Endothelial cell of umbilical vein (primary cell): ENCODE results near the gene DAZAP1. TPM values are rescaled to one million over a fixed set of nuclear protein-coding genes. Genes with fewer than 3 reads are reported as not detected.

Source experiments
- BruUV-seq: library from RNA; stranded (reverse); fragments of 400-500 nt; replicated peaks from 2 replicates; lab custom pipeline; 2021; lab: Mats Ljungman, UMichigan
- CTCF ChIA-PET: fragments of 300-600, 350-600 bp; sonication (Branson Sonifier 250); formaldehyde crosslinking; loops from one replicate; lab custom pipeline; 2021; ENCODE audit warnings: antibody characterized with exemption, inconsistent platforms; lab: Charles Lee
- POLR2A ChIA-PET: fragments of 300-600, 350-600 bp; sonication (Branson Sonifier 250); formaldehyde crosslinking; loops from one replicate; lab custom pipeline; 2021; ENCODE audit warnings: antibody characterized with exemption, inconsistent platforms; lab: Charles Lee
- DNase-seq: peaks from one replicate; pipeline ENCODE4 v3.0.0-alpha.2; 2011; ENCODE audit warnings: low read depth, low spot score
- FAIRE-seq: peaks from 2 replicates; lab custom pipeline; 2011; peaks lifted over from hg19 to GRCh38; lab: Jason Lieb, UNC
- H2AFZ ChIP-seq: 2 replicates; pipeline ENCODE4 v1.6.0; 2012; ENCODE audit warnings: low read depth, low read length, control low read depth, inconsistent platforms
- H3K27ac ChIP-seq: 2 replicates; pipeline ENCODE4 v1.5.1; 2011; ENCODE audit warnings: low read depth, mild to moderate bottlenecking, control low read depth, low read length, moderate library complexity; ENCODE audit not compliant: insufficient read depth
- H3K27me3 ChIP-seq, 2 experiments: 2 replicates each; pipeline versions ENCODE4 v1.6.0 to v1.6.1; 2011; ENCODE audit warnings: low read length in 2 of 2, mixed read lengths in 1 of 2; ENCODE audit not compliant: control insufficient read depth in 2 of 2, insufficient read depth in 2 of 2
- H3K36me3 ChIP-seq, 2 experiments: 2 replicates in 1 of 2; 3 replicates in 1 of 2; pipeline ENCODE4 v1.5.1; 2011; ENCODE audit warnings: low read length in 2 of 2, mild to moderate bottlenecking in 1 of 2, moderate library complexity in 1 of 2; ENCODE audit not compliant: control insufficient read depth in 2 of 2, insufficient read depth in 2 of 2; ENCODE audit errors: extremely low read depth in 1 of 2
- H3K4me1 ChIP-seq: 3 replicates; pipeline ENCODE4 v1.5.1; 2011; ENCODE audit warnings: mild to moderate bottlenecking, low read length; ENCODE audit not compliant: control insufficient read depth, insufficient read depth; ENCODE audit errors: extremely low read depth
- H3K4me2 ChIP-seq: 2 replicates; pipeline ENCODE4 v1.6.1; 2011; ENCODE audit warnings: low read length, control low read depth, mixed read lengths; ENCODE audit not compliant: insufficient read depth
- H3K4me3 ChIP-seq, 3 experiments: fragments of 200-600 bp in 1 of 3; sonication (generic), shearing (Covaris generic) in 1 of 3; replicated peaks in 1 of 3; 2 replicates each; pipeline ENCODE4 v1.5.1; 2011 to 2016; ENCODE audit warnings: control low read depth in 3 of 3, low read length in 3 of 3, mild to moderate bottlenecking in 2 of 3, inconsistent platforms in 1 of 3, low read depth in 1 of 3, moderate library complexity in 1 of 3; ENCODE audit not compliant: insufficient read depth in 1 of 3
- H3K79me2 ChIP-seq: 2 replicates; pipeline ENCODE4 v1.6.0; 2012; ENCODE audit warnings: low read length, inconsistent platforms; ENCODE audit not compliant: control insufficient read depth, insufficient read depth
- H3K9ac ChIP-seq: replicated peaks from 2 replicates; pipeline ENCODE3; 2011; ENCODE audit warnings: low read length, control low read depth; ENCODE audit not compliant: insufficient read depth; ENCODE audit errors: extremely low read depth
- H3K9me1 ChIP-seq: replicated peaks from 3 replicates; pipeline ENCODE4 v1.6.0; 2011; ENCODE audit warnings: mild to moderate bottlenecking, low read length; ENCODE audit not compliant: control insufficient read depth, insufficient read depth; ENCODE audit errors: extremely low read depth
- H3K9me3 ChIP-seq: replicated peaks from 2 replicates; pipeline ENCODE4 v1.5.1; 2012; ENCODE audit warnings: low read length, inconsistent platforms; ENCODE audit not compliant: control insufficient read depth, insufficient read depth
- H4K20me1 ChIP-seq: replicated peaks from 2 replicates; pipeline ENCODE3; 2011; ENCODE audit warnings: mild to moderate bottlenecking, low read length; ENCODE audit not compliant: control insufficient read depth, insufficient read depth; ENCODE audit errors: extremely low read depth
- CTCF ChIP-seq, 2 donors: IDR thresholded peaks; 1 replicate in 1 of 2; 2 replicates in 1 of 2; pipeline ENCODE4 v1.5.1; 2011; ENCODE audit warnings: low read length in 2 of 2, mild to moderate bottlenecking in 2 of 2, moderate library complexity in 2 of 2, control low read depth in 1 of 2, inconsistent platforms in 1 of 2, low read depth in 1 of 2; ENCODE audit not compliant: insufficient read depth in 1 of 2; ENCODE audit errors: extremely low read depth in 1 of 2
- EZH2 ChIP-seq: IDR thresholded peaks from 2 replicates; pipeline ENCODE4 v1.6.1; 2012; ENCODE audit warnings: borderline replicate concordance, low read depth, mild to moderate bottlenecking, moderate library complexity, low read length, inconsistent platforms; ENCODE audit not compliant: severe bottlenecking
- FOS ChIP-seq: IDR thresholded peaks from 2 replicates; pipeline ENCODE4 v1.6.1; 2011; ENCODE audit warnings: mild to moderate bottlenecking, low read length, moderate library complexity, borderline replicate concordance; ENCODE audit not compliant: insufficient read depth
- GATA2 ChIP-seq: IDR thresholded peaks from 2 replicates; pipeline ENCODE4 v1.7.0; 2011; ENCODE audit warnings: low read depth, mild to moderate bottlenecking, moderate library complexity, mixed read lengths, low read length; ENCODE audit not compliant: insufficient read length, insufficient read depth
- JUN ChIP-seq: IDR thresholded peaks from 2 replicates; pipeline ENCODE4 v1.6.1; 2011; ENCODE audit warnings: borderline replicate concordance, low read depth; ENCODE audit not compliant: insufficient read length, insufficient read depth
- MAX ChIP-seq: IDR thresholded peaks from 2 replicates; pipeline ENCODE4 v1.6.1; 2011; ENCODE audit not compliant: insufficient read depth, insufficient read length
- MYC ChIP-seq: IDR thresholded peaks from one replicate; pipeline ENCODE4 v1.6.1; 2011; ENCODE audit warnings: mild to moderate bottlenecking, low read depth, low read length
- POLR2A ChIP-seq: IDR thresholded peaks from 2 replicates; pipeline ENCODE4 v1.6.1; 2012; ENCODE audit warnings: low read depth, mild to moderate bottlenecking, control low read depth, low read length
- POLR2AphosphoS5 ChIP-seq: IDR thresholded peaks from 2 replicates; pipeline ENCODE4 v1.6.1; 2012; ENCODE audit warnings: low read depth, mild to moderate bottlenecking, control low read depth, low read length, moderate library complexity; ENCODE audit not compliant: insufficient read depth
- dilution Hi-C: fragments of 300-500 bp; cut with MboI; formaldehyde crosslinking; loops from one replicate; pipeline ENCODE4 v1.15.0; 2019; ENCODE audit warnings: low sequenced_read_pairs; ENCODE audit not compliant: extremely low pct_ligation_motif_present
- intact Hi-C: fragments of 100-400 bp; cut with micrococcal nuclease; formaldehyde crosslinking; loops from one replicate; pipeline ENCODE4 v1.10.0; 2022
- polyA plus RNA-seq, 4 experiments: library from polyadenylated mRNA; depleted of rRNA in 3 of 4; stranded (reverse) in 3 of 4; unstranded in 1 of 4; fragments of >200 nt; gene quantifications; 2 replicates each; pipeline versions ENCODE4 v1.2.1 to v1.2.3, GENCODE V29; 2011 to 2012; ENCODE audit warnings: missing spikeins in 1 of 4
- total RNA-seq: library from RNA; stranded (reverse); gene quantifications from 2 replicates; pipeline ENCODE4 v1.2.3, GENCODE V29; 2021

The DAZAP1 gene
- total and polyA plus RNA-seq, 2 donors (not counting 3 experiments of a cell fraction or from before 2014, with no cell fraction given): 50.1 to 187 TPM

DNA sequence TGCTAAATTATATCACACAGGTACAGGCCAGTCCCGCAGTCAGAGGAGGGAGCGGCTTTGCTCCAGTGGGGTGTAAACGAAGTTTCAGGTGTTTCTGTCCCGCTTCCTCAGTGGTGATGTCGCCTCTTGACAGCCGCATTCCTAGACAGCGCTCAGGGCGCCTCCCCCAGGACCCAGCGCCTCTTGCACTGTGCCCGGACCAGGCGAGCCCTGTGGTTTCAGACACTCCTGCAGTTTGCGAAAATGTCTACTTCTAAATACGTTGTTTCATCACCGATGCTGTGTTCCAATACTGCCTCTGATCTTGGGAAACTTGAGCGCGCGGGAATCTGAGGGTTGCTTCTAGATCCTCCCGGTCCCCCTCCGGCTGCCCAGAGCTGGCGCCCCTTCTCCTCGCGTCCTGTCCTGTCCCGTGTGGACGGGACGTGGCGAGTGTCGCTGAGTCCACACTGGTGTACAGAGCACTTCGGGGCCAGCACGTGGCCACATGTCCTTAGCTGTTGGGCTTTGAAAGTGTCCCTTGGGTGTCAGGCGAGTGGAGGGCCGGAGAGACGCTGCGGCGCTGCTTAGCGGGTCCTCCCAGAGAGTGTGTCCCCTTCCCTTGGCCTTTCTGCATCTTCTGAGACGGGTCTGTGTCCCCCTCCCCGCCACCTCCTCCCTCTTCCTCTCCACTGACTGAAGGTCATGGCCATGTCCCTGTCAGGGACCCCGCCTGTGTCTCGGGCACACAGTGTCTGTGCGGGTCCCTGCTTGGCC is 16.2 kb downstream of the DAZAP1 start:
- Histone ChIP-seq H3K9me3 (no peaks in the 10 kb centered on the region), H3K9me1 (no peaks in the 10 kb centered on the region), H3K4me1 (no peaks in the 10 kb centered on the region), H2AFZ (no peak overlapping the region), H3K4me3 (no peak overlapping the region), H4K20me1 (peaks cover 2% of the 10 kb centered on the region), H3K36me3 (peaks cover 26 to 65% of the 10 kb centered on the region in 2 experiments), H3K79me2 (peaks cover 48% of the 10 kb centered on the region), H3K9ac (no peak overlapping the region), H3K27me3 (no peaks in the 10 kb centered on the region), H3K27ac (no peak overlapping the region), H3K4me2 (no peak overlapping the region)
- dilution Hi-C loops (no loop called here), intact Hi-C loops (no loop called here)
- DNase-seq (no peak), FAIRE-seq (no peak)
- POLR2A ChIA-PET: no interaction called here
- TSS peak; percentile 4 for BruUV-seq
- CTCF ChIA-PET: no interaction called here
- no peak for TF ChIP-seq EZH2
- no peak for TF ChIP-seq GATA2
- TF ChIP-seq MAX: no peak
- no peak for TF ChIP-seq FOS
- no peak for TF ChIP-seq MYC
- no peak for TF ChIP-seq CTCF (IDR thresholded peaks at IDR 0.05; ENCODE audit: extremely low read depth in 1 of 2, insufficient read depth in 1 of 2, low read depth in 1 of 2, low read length in 2 of 2)
- no peak for TF ChIP-seq POLR2AphosphoS5
- no peak for TF ChIP-seq POLR2A
- TF ChIP-seq JUN: no peak
